Neural cell (in vitro differentiated cells): ENCODE data around the gene EIF2D. TPM values are rescaled to one million over a fixed set of nuclear protein-coding genes. Genes with fewer than 3 reads are reported as not detected.

ENCODE experiments used
- H2AFZ ChIP-seq: fragments of 200-600, 300-800 bp; sonication (generic), shearing (Covaris generic); 2 replicates; pipeline ENCODE4 v1.6.0; 2014; ENCODE audit warnings: low read depth, mild to moderate bottlenecking, antibody characterized with exemption, low read length, moderate library complexity
- H3F3A ChIP-seq: fragments of 200-600 bp; shearing (Covaris generic); 2 replicates; pipeline ENCODE4 v1.6.1; 2016; ENCODE audit warnings: mild to moderate bottlenecking, moderate library complexity, mixed read lengths, antibody characterized with exemption, low read length; ENCODE audit not compliant: insufficient read depth, poor library complexity, severe bottlenecking
- H3K27ac ChIP-seq: fragments of 200-600, 300-800 bp; sonication (generic), shearing (Covaris generic); 2 replicates; pipeline ENCODE4 v1.5.1; 2014; ENCODE audit warnings: mild to moderate bottlenecking, low read length, moderate library complexity
- H3K27me3 ChIP-seq: fragments of 300-800, 200-600 bp; sonication (generic), shearing (Covaris generic); 2 replicates; pipeline ENCODE4 v1.6.0; 2014; ENCODE audit warnings: mild to moderate bottlenecking, low read depth, low read length, moderate library complexity; ENCODE audit not compliant: insufficient read depth
- H3K36me3 ChIP-seq: fragments of 300-800, 200-600 bp; sonication (generic), shearing (Covaris generic); 2 replicates; pipeline ENCODE4 v1.5.1; 2014; ENCODE audit warnings: mild to moderate bottlenecking, antibody characterized with exemption, low read length, moderate library complexity; ENCODE audit not compliant: insufficient read depth
- H3K4me2 ChIP-seq: fragments of 300-800, 200-600 bp; sonication (generic), shearing (Covaris generic); 2 replicates; pipeline ENCODE4 v1.6.0; 2014; ENCODE audit warnings: mild to moderate bottlenecking, low read length
- H3K4me3 ChIP-seq: fragments of 300-800, 200-600 bp; sonication (generic), shearing (Covaris generic); 2 replicates; pipeline ENCODE4 v1.5.1; 2014; ENCODE audit warnings: mild to moderate bottlenecking, low read length, moderate library complexity
- H3K79me2 ChIP-seq: fragments of 200-600 bp; shearing (Covaris generic); replicated peaks from 2 replicates; pipeline ENCODE4 v1.6.0; 2014; ENCODE audit warnings: mild to moderate bottlenecking, low read length, moderate library complexity; ENCODE audit not compliant: insufficient read depth
- H3K9ac ChIP-seq: fragments of 300-800, 200-600 bp; sonication (generic), shearing (Covaris generic); 2 replicates; pipeline ENCODE4 v1.6.1; 2016; ENCODE audit warnings: mild to moderate bottlenecking, low read length, mixed read lengths
- H3K9me2 ChIP-seq: fragments of 200-600 bp; shearing (Covaris generic); 2 replicates; pipeline ENCODE4 v1.6.1; 2016; ENCODE audit warnings: mild to moderate bottlenecking, low read length, mixed read lengths; ENCODE audit not compliant: insufficient read depth
- H3K9me3 ChIP-seq: fragments of 200-600, 300-800 bp; sonication (generic), shearing (Covaris generic); 2 replicates; pipeline ENCODE4 v1.6.1; 2016; ENCODE audit warnings: mild to moderate bottlenecking, mixed run types, low read length, moderate library complexity, mixed read lengths
- H4K20me1 ChIP-seq: fragments of 200-600 bp; shearing (Covaris generic); 2 replicates; pipeline ENCODE4 v1.6.1; 2016; ENCODE audit warnings: mild to moderate bottlenecking, mixed run types; ENCODE audit not compliant: insufficient read depth
- CTCF ChIP-seq: fragments of 450-650 bp; IDR thresholded peaks from 2 replicates; pipeline ENCODE4 v1.5.1; 2014; ENCODE audit warnings: antibody characterized with exemption, mild to moderate bottlenecking, moderate library complexity; ENCODE audit not compliant: poor library complexity, severe bottlenecking
- EP300 ChIP-seq: fragments of 450-650 bp; conservative IDR thresholded peaks from 2 replicates; pipeline ENCODE4 v1.6.1; 2014; ENCODE audit warnings: antibody characterized with exemption, mild to moderate bottlenecking, moderate library complexity; ENCODE audit not compliant: poor library complexity, severe bottlenecking
- EZH2 ChIP-seq: fragments of 200-600, 300-800 bp; shearing (Covaris generic), sonication (generic); IDR thresholded peaks from 2 replicates; pipeline ENCODE4 v1.6.1; 2014; ENCODE audit warnings: antibody characterized with exemption, low read length, borderline replicate concordance, mild to moderate bottlenecking; ENCODE audit not compliant: insufficient read depth, poor library complexity, severe bottlenecking
- MXI1 ChIP-seq: fragments of 450-650 bp; conservative IDR thresholded peaks from 2 replicates; pipeline ENCODE4 v1.6.1; 2014; ENCODE audit warnings: antibody characterized with exemption, mild to moderate bottlenecking; ENCODE audit not compliant: poor library complexity, severe bottlenecking
- POLR2AphosphoS5 ChIP-seq: IDR thresholded peaks from 2 replicates; pipeline ENCODE4 v1.6.1; 2012
- RAD21 ChIP-seq: fragments of 450-650 bp; conservative IDR thresholded peaks from 2 replicates; pipeline ENCODE4 v1.6.1; 2014; ENCODE audit warnings: antibody characterized with exemption, mild to moderate bottlenecking, moderate library complexity
- REST ChIP-seq: IDR thresholded peaks from 2 replicates; pipeline ENCODE4 v1.6.1; 2012; ENCODE audit warnings: borderline replicate concordance
- SMC3 ChIP-seq: fragments of 450-650 bp; conservative IDR thresholded peaks from 2 replicates; pipeline ENCODE4 v1.6.1; 2014; ENCODE audit warnings: antibody characterized with exemption, mild to moderate bottlenecking, moderate library complexity; ENCODE audit not compliant: poor library complexity
- polyA plus RNA-seq: library from polyadenylated mRNA; depleted of rRNA; stranded (reverse); fragments of >200 nt; gene quantifications from 2 replicates; pipeline ENCODE4 v1.2.3, GENCODE V29; 2014

Gene EIF2D
- polyA plus RNA-seq, 1 donor from 2014 or later: 37.1 TPM

GRCh38 chr1:206586501-206587445 is 25.5 kb downstream of the EIF2D start:
- H3K9me2 ChIP-seq: no peaks in the 10 kb centered on the region
- H3F3A ChIP-seq: no peaks in the 10 kb centered on the region
- H3K79me2 ChIP-seq: no peaks in the 10 kb centered on the region
- no peak overlapping the region for H2AFZ ChIP-seq
- no peaks in the 10 kb centered on the region for H3K27me3 ChIP-seq
- no peak overlapping the region for H3K4me2 ChIP-seq
- H4K20me1 ChIP-seq: no peaks in the 10 kb centered on the region
- TF ChIP-seq POLR2AphosphoS5 (no peak), CTCF (no peak), EZH2 (no peak), SMC3 (no peak), EP300 (no peak), MXI1 (no peak)
- no peaks in the 10 kb centered on the region for H3K36me3 ChIP-seq
- H3K4me3 ChIP-seq: no peak overlapping the region
- no peak overlapping the region for H3K9ac ChIP-seq
- H3K27ac ChIP-seq: no peak overlapping the region
- no peaks in the 10 kb centered on the region for H3K9me3 ChIP-seq

DNA sequence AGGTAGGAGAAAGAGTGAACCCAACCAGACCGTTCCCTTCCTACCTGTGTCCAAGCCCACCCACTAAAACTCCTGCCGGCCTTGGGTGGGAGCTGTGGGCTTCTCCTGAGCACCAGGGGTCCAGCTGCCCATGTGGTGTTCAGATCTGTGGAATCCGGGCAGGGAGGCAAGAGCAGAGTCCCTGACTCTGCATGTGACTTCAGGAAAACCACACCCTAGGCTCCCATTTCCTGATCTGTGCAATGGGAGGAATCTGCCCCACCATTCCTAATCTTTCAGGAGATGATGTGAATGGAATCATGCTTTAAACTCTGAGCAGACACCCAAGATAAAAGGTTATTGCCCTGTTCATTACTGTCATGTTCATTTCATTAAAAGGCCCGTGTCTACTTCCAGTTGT is 27.6 kb downstream of the EIF2D start:
- H3K4me2 ChIP-seq: no peak overlapping the region
- no peaks in the 10 kb centered on the region for H3K36me3 ChIP-seq
- H2AFZ ChIP-seq: no peak overlapping the region
- no peaks in the 10 kb centered on the region for H3K27me3 ChIP-seq
- no peaks in the 10 kb centered on the region for H3K9me3 ChIP-seq
- H3K27ac ChIP-seq: no peak overlapping the region
- H3K9me2 ChIP-seq: no peaks in the 10 kb centered on the region
- TF ChIP-seq RAD21 (no peak), POLR2AphosphoS5 (no peak), REST (no peak), MXI1 (no peak), EP300 (no peak), SMC3 (no peak)
- no peak overlapping the region for H3K9ac ChIP-seq
- no peaks in the 10 kb centered on the region for H4K20me1 ChIP-seq
- H3K4me3 ChIP-seq: no peak overlapping the region
- H3F3A ChIP-seq: no peaks in the 10 kb centered on the region
- no peaks in the 10 kb centered on the region for H3K79me2 ChIP-seq
